ENCODE data around the gene CRIP2. TPM values are rescaled to one million over a fixed set of nuclear protein-coding genes. Genes with fewer than 3 reads are reported as not detected.

Gene CRIP2
- total and polyA plus RNA-seq, 2 of the 13 experiments (the other 11 are each of a cell fraction or from before 2014, with no cell fraction given): 31.6 to 37.9 TPM

- Histone ChIP-seq H3K79me2 (ENCODE audit: insufficient read depth, low read length) (peaks cover 33% of the 10 kb centered on the region), H3K27me3 (ENCODE audit: control insufficient read depth in 1 of 2, insufficient read depth in 2 of 2, low read length in 2 of 2) (no peaks in the 10 kb centered on the region), H3K9ac (ENCODE audit: insufficient read depth, low read depth, low read length) (no peak overlapping the region), H3K4me3 (replicated peaks in 1 of 3; ENCODE audit: insufficient read depth in 1 of 3, low read depth in 2 of 3, low read length in 3 of 3) (no peak overlapping the region), H3K36me3 (replicated peaks in 1 of 2; ENCODE audit: control insufficient read depth in 1 of 2, insufficient read depth in 2 of 2, low read length in 2 of 2) (peaks cover 10 to 35% of the 10 kb centered on the region in 2 experiments), H3K4me2 (ENCODE audit: low read depth, low read length) (no peak overlapping the region), H3K9me3 (ENCODE audit: low read length) (no peaks in the 10 kb centered on the region), H2AFZ (ENCODE audit: low read length) (no peak overlapping the region), H3K4me1 (ENCODE audit: insufficient read depth, low read length) (no peaks in the 10 kb centered on the region), H4K20me1 (ENCODE audit: insufficient read depth, low read length) (0 out of 2 replicates have a peak, but pooled peaks cover 3% of the 10 kb centered on the region), H3K27ac (ENCODE audit: extremely low read length, insufficient read depth, low read length) (no peak overlapping the region)
- TF ChIP-seq AGO2 (optimal IDR thresholded peaks at IDR 0.05; ENCODE audit: low read depth, low read length) (peak; percentile 32), NFKB2 (CRISPR knock-in tag; IDR thresholded peaks at IDR 0.05; ENCODE audit: borderline replicate concordance) (no peak)
- no TSS peak for BruUV-seq (replicated peaks)
- ATAC-seq: peak; percentile 7; the same call in 1 of the 3 replicates
- DNase-seq (ENCODE audit: low spot score): no peak
- in situ Hi-C loops (cut with HindIII; ENCODE audit: extremely low pct_ligation_motif_present, low pct_unique_long_range_greater_than_20kb) (no loop called here), intact Hi-C loops (cut with micrococcal nuclease; ENCODE audit: unreplicated experiment) (no loop called here)
- 86% methylated on average over 9 of the region's 11 CpGs for WGBS (ENCODE audit: low lambda C conversion rate)
- FAIRE-seq: no peak
- CTCF ChIA-PET (ENCODE audit: low intra/inter-chr PET ratio, low total read pairs): no interaction called here
- POLR2A ChIA-PET: no interaction called here
Measured at GRCh38 chr14:105439179-105439578, 35.4 kb upstream of the CRIP2 start.

DNA sequence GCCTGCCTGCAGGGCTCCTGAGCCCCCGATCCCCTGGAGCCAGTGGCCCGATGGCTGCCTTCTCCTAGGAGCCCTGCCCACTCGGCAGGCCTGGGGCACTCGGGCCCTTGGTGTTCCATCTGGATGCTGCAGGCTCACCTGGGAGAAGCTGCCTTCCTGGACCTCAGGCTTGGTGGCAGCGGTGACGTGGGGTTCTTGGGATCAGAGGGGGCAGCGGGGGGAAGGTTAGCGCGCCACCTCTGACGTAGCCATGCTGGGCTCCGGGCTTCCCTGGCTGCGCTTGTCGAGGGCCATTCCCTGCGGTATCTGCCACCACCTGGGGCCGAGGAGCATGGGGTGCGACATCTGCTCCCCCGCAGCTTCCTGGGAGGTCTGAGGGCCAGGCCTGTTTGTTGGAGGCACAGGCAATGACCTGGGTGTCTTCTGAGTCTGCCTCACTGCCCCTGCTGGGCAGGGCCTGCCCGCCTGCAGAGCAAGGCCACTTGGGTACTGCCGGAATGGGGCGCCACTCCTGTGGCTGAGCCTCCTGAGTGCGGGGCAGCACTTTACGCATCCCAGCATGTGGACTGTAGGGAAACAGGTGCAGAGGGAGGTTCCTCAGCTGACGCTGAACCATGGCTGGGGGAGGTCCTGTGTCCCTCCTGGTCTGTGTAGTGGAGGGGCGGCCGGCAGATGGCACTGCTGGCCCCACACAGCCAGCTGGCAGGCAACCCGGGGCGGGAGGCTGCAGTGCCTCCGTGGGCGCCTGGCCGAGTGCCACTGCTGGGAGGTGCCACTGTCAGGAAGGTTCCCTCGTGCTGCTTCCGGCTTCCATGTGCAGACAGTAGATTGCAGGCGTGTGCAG is 34.7 kb upstream of the CRIP2 start:
- no peak for DNase-seq (ENCODE audit: low spot score)
- Histone ChIP-seq H4K20me1 (ENCODE audit: insufficient read depth, low read length) (0 out of 2 replicates have a peak, but pooled peaks cover under 1% of the 10 kb centered on the region), H3K27ac (ENCODE audit: extremely low read length, insufficient read depth, low read length) (no peak overlapping the region), H3K9me3 (ENCODE audit: low read length) (no peaks in the 10 kb centered on the region), H3K4me2 (ENCODE audit: low read depth, low read length) (no peak overlapping the region), H3K36me3 (replicated peaks in 1 of 2; ENCODE audit: control insufficient read depth in 1 of 2, insufficient read depth in 2 of 2, low read length in 2 of 2) (peaks cover 10 to 35% of the 10 kb centered on the region in 2 experiments), H3K4me3 (replicated peaks in 1 of 3; ENCODE audit: insufficient read depth in 1 of 3, low read depth in 2 of 3, low read length in 3 of 3) (no peak overlapping the region), H3K27me3 (ENCODE audit: control insufficient read depth in 1 of 2, insufficient read depth in 2 of 2, low read length in 2 of 2) (no peaks in the 10 kb centered on the region), H3K79me2 (ENCODE audit: insufficient read depth, low read length) (peaks cover 29% of the 10 kb centered on the region), H2AFZ (ENCODE audit: low read length) (no peak overlapping the region), H3K4me1 (ENCODE audit: insufficient read depth, low read length) (no peaks in the 10 kb centered on the region), H3K9ac (ENCODE audit: insufficient read depth, low read depth, low read length) (no peak overlapping the region)
- WGBS (ENCODE audit: low lambda C conversion rate): 100% methylated on average over 4 of the region's 33 CpGs
- TF ChIP-seq RBM22 (optimal IDR thresholded peaks at IDR 0.05; ENCODE audit: low read length) (peak; percentile 50), POLR2G (IDR thresholded peaks at IDR 0.05; ENCODE audit: low read depth, low read length) (peak; percentile 53; the same call in 1 of the 2 replicates), AGO2 (optimal IDR thresholded peaks at IDR 0.05; ENCODE audit: low read depth, low read length) (peak; percentile 14), GLI4 (CRISPR knock-in tag; IDR thresholded peaks at IDR 0.05; ENCODE audit: borderline replicate concordance) (no peak), RBFOX2 (IDR thresholded peaks at IDR 0.05; ENCODE audit: low read depth, low read length) (peak; percentile 5; the same call in 1 of the 2 replicates), CTCF (CRISPR knock-in tag; IDR thresholded peaks at IDR 0.05) (0 out of 2 replicates have a peak, but pooled peaks have one; percentile 6), GATA4 (IDR thresholded peaks at IDR 0.05; ENCODE audit: borderline replicate concordance, low read depth) (no peak)
- in situ Hi-C loops (cut with HindIII; ENCODE audit: extremely low pct_ligation_motif_present, low pct_unique_long_range_greater_than_20kb) (no loop called here), intact Hi-C loops (cut with micrococcal nuclease; ENCODE audit: unreplicated experiment) (no loop called here)
- BruUV-seq (replicated peaks): no TSS peak
- ChIA-PET CTCF (ENCODE audit: low intra/inter-chr PET ratio, low total read pairs) (no interaction called here), POLR2A (no interaction called here)
- ATAC-seq: peak; percentile 12
- no peak for FAIRE-seq

All from HepG2 (cell line).